Thoracic aorta (tissue), 2 donors: Measurements from ENCODE around the gene PLA2G1B. TPM values are rescaled to one million over a fixed set of nuclear protein-coding genes. Genes with fewer than 3 reads are reported as not detected.

ENCODE experiments used
- ATAC-seq: fragments of 150-250 bp; one replicate; pipeline ENCODE4 v1.8.0; 2017; ENCODE audit warnings: low read depth; ENCODE audit not compliant: insufficient number of reproducible peaks, low FRiP score
- DNase-seq: peaks from one replicate; pipeline ENCODE4 v3.0.0-alpha.2; 2020; ENCODE audit warnings: low spot score
- H3K27ac ChIP-seq, 2 donors: fragments of 200-600 bp; sonication (generic); 1 replicate in 1 of 2; 2 replicates in 1 of 2; pipeline ENCODE4 v1.5.1; 2016; ENCODE audit warnings: mild to moderate bottlenecking in 2 of 2, moderate library complexity in 2 of 2
- H3K27me3 ChIP-seq: fragments of 200-600 bp; sonication (generic); replicated peaks from 2 replicates; pipeline ENCODE4 v1.6.0; 2016; ENCODE audit warnings: mild to moderate bottlenecking; ENCODE audit not compliant: insufficient read depth
- H3K36me3 ChIP-seq: fragments of 200-600 bp; sonication (generic); one replicate; pipeline ENCODE4 v1.5.1; 2016
- H3K4me1 ChIP-seq, 2 donors: fragments of 200-600 bp; sonication (generic); 1 replicate in 1 of 2; 2 replicates in 1 of 2; pipeline versions ENCODE4 v1.5.1 to v1.6.0; 2016; ENCODE audit warnings: low read depth in 2 of 2, mild to moderate bottlenecking in 1 of 2; ENCODE audit not compliant: control insufficient read depth in 1 of 2
- H3K4me3 ChIP-seq: fragments of 200-600 bp; sonication (generic); 2 replicates; pipeline ENCODE4 v1.5.1; 2016; ENCODE audit warnings: mild to moderate bottlenecking
- H3K9me3 ChIP-seq: fragments of 200-600 bp; sonication (generic); 2 replicates; pipeline ENCODE4 v1.5.1; 2016
- CTCF ChIP-seq: fragments of 200-600 bp; sonication (generic); IDR thresholded peaks from one replicate; pipeline ENCODE4 v1.5.1; 2019; ENCODE audit warnings: antibody characterized with exemption
- total RNA-seq, 2 donors: library from RNA; depleted of rRNA; stranded (reverse); fragments of >200 nt; gene quantifications; one replicate each; pipeline versions ENCODE4 v1.1.0 to v1.2.3, GENCODE V29; 2016

Gene PLA2G1B
- total RNA-seq, 2 donors from 2014 or later, result not detected

GRCh38 chr12:120290609-120291305, 36.8 kb downstream of the PLA2G1B start:
- peak overlapping the region; percentile 96 to 99 for H3K27ac ChIP-seq
- no peaks in the 10 kb centered on the region for H3K27me3 ChIP-seq
- peaks cover 0 to 6% of the 10 kb centered on the region in 2 donors for H3K4me1 ChIP-seq
- peak overlapping the region; percentile 83 for H3K4me3 ChIP-seq
- no peak for ATAC-seq
- H3K9me3 ChIP-seq, result no peaks in the 10 kb centered on the region
- DNase-seq, result no peak
- no peaks in the 10 kb centered on the region for H3K36me3 ChIP-seq
- no peak for TF ChIP-seq CTCF

GRCh38 chr12:120287491-120287890, 40.1 kb downstream of the PLA2G1B start:
- no peak for DNase-seq
- no peak overlapping the region for H3K4me3 ChIP-seq
- H3K27me3 ChIP-seq, result no peaks in the 10 kb centered on the region
- H3K27ac ChIP-seq, result no peak overlapping the region
- H3K9me3 ChIP-seq, result no peaks in the 10 kb centered on the region
- peaks cover 0 to 6% of the 10 kb centered on the region in 2 donors for H3K4me1 ChIP-seq
- TF ChIP-seq CTCF, result no peak
- no peaks in the 10 kb centered on the region for H3K36me3 ChIP-seq
- no peak for ATAC-seq

- no peak for ATAC-seq
- Histone ChIP-seq H3K36me3 (no peaks in the 10 kb centered on the region), H3K4me3 (no peak overlapping the region), H3K27ac (no peak overlapping the region), H3K27me3 (no peaks in the 10 kb centered on the region), H3K9me3 (no peaks in the 10 kb centered on the region), H3K4me1 (peaks cover 0 to 6% of the 10 kb centered on the region in 2 donors)
- TF ChIP-seq CTCF, result no peak
- DNase-seq, result no peak
These were observed 40.6 kb downstream of the PLA2G1B start for GRCh38 chr12:120286768-120287490.

- H3K36me3 ChIP-seq, result no peaks in the 10 kb centered on the region
- H3K27ac ChIP-seq, result no peak overlapping the region
- no peaks in the 10 kb centered on the region for H3K4me1 ChIP-seq
- H3K27me3 ChIP-seq, result no peaks in the 10 kb centered on the region
- TF ChIP-seq CTCF, result no peak
- H3K9me3 ChIP-seq, result no peaks in the 10 kb centered on the region
- ATAC-seq (no peak), DNase-seq (no peak)
- H3K4me3 ChIP-seq, result no peak overlapping the region
These were observed 43.2 kb downstream of the PLA2G1B start for GRCh38 chr12:120284381-120284780.

GRCh38 chr12:120283318-120283717, 44.3 kb downstream of the PLA2G1B start:
- H3K9me3 ChIP-seq, result no peaks in the 10 kb centered on the region
- no peak overlapping the region for H3K27ac ChIP-seq
- ATAC-seq (no peak), DNase-seq (no peak)
- H3K27me3 ChIP-seq, result no peaks in the 10 kb centered on the region
- no peaks in the 10 kb centered on the region for H3K4me1 ChIP-seq
- H3K36me3 ChIP-seq, result no peaks in the 10 kb centered on the region
- no peak overlapping the region for H3K4me3 ChIP-seq
- no peak for TF ChIP-seq CTCF
